Measurements from ENCODE around the gene FUT1. TPM values are rescaled to one million over a fixed set of nuclear protein-coding genes. Genes with fewer than 3 reads are reported as not detected.

FUT1 gene
- total and polyA plus RNA-seq, 2 of the 8 experiments (the other 6 are each of a cell fraction or from before 2014, with no cell fraction given), result 7.4 to 12.9 TPM

GRCh38 chr19:48705431-48705830 lies 47.0 kb downstream of the FUT1 start:
- Histone ChIP-seq H2BK15ac (ENCODE audit: low read length) (no peak overlapping the region), H2AK5ac (ENCODE audit: low read depth, low read length) (no peak overlapping the region), H3K79me2 (ENCODE audit: control insufficient read depth in 1 of 2, insufficient read depth in 2 of 2, low read length in 2 of 2) (no peaks in the 10 kb centered on the region), H2BK120ac (replicated peaks; ENCODE audit: low read depth, low read length) (no peak overlapping the region), H4K5ac (ENCODE audit: insufficient read length, low read depth, low read length) (no peak overlapping the region), H2BK20ac (ENCODE audit: low read length) (no peak overlapping the region), H3K4me3 (ENCODE audit: extremely low read depth in 1 of 4, insufficient read depth in 2 of 4, low read depth in 3 of 4, low read length in 4 of 4) (no peak overlapping the region), H3K23ac (ENCODE audit: insufficient read length) (no peak overlapping the region), H3K4me2 (ENCODE audit: insufficient read depth in 1 of 2, low read depth in 2 of 2, low read length in 2 of 2) (no peak overlapping the region), H3K14ac (ENCODE audit: insufficient read length) (no peak overlapping the region), H4K91ac (replicated peaks; ENCODE audit: insufficient read length, low read length) (no peak overlapping the region), H3K9me3 (ENCODE audit: insufficient read depth in 2 of 2, low read depth in 1 of 2, low read length in 1 of 2) (peaks cover 0 to 4% of the 10 kb centered on the region in 2 experiments; a peak in 1 of 4 replicates), H4K20me1 (replicated peaks in 1 of 2; ENCODE audit: control insufficient read depth in 1 of 2, insufficient read depth in 2 of 2, low read length in 2 of 2) (peaks cover 0 to 2% of the 10 kb centered on the region in 2 experiments), H3K9ac (replicated peaks in 1 of 4; ENCODE audit: extremely low read depth in 1 of 4, low read depth in 3 of 4, low read length in 3 of 4) (no peak overlapping the region), H3K56ac (replicated peaks; ENCODE audit: insufficient read length, low read depth, low read length) (no peak overlapping the region), H3K4ac (replicated peaks; ENCODE audit: insufficient read length, low read depth, low read length) (no peak overlapping the region), H3K27ac (ENCODE audit: low read depth, low read length) (no peak overlapping the region), H2BK5ac (ENCODE audit: low read depth, low read length) (no peak overlapping the region), H3K18ac (ENCODE audit: extremely low read depth, low read length) (no peak overlapping the region), H3K4me1 (replicated peaks in 1 of 4; ENCODE audit: control insufficient read depth in 3 of 4, insufficient read depth in 4 of 4, low read length in 3 of 4) (peaks cover 0 to 3% (median 0%) of the 10 kb centered on the region in 4 experiments; a peak in 1 of 7 replicates), H3K23me2 (ENCODE audit: low read depth, low read length) (peaks cover 2% of the 10 kb centered on the region; the same call in 1 of the 2 replicates), H3K79me1 (ENCODE audit: low read depth, low read length) (no peaks in the 10 kb centered on the region), H2BK12ac (ENCODE audit: low read depth, low read length) (no peak overlapping the region), H3K27me3 (replicated peaks in 1 of 4; ENCODE audit: control insufficient read depth in 3 of 4, extremely low read depth in 1 of 4, insufficient read depth in 3 of 4, low read length in 3 of 4) (no peaks in the 10 kb centered on the region), H2AFZ (ENCODE audit: low read length) (no peak overlapping the region), H4K8ac (ENCODE audit: extremely low read depth, insufficient read depth, low read length) (no peak overlapping the region), H3K36me3 (ENCODE audit: control insufficient read depth in 2 of 4, insufficient read depth in 4 of 4, low read length in 3 of 4) (peaks cover 0 to 8% (median 3%) of the 10 kb centered on the region in 4 experiments; a peak in 4 of 8 replicates)
- WGBS, 2 experiments (ENCODE audit: extremely low coverage in 1 of 2, insufficient coverage in 1 of 2, insufficient read length in 1 of 2, insufficient replicate concordance in 2 of 2, low coverage in 1 of 2, low lambda C conversion rate in 2 of 2, missing lambda C conversion rate in 1 of 2), result 41% methylated on average over 2 of the region's 2 CpGs; no CpG with 5 or more reads in 1 of the 2 experiments
- POLR2A ChIA-PET (ENCODE audit: partially characterized antibody), result interaction anchor here (2.0 to 3.6 kb wide), 2 partner anchors 9 to 59 kb away, joined by 4 to 10 read pairs; partner anchors contain the start of genes CA11 and FUT2
- CTCF ChIA-PET (ENCODE audit: partially characterized antibody), result interaction anchor here (0.6 to 9.4 kb wide), 3 partner anchors 7 to 52 kb away, joined by 3 to 42 read pairs (median 3); no protein-coding TSS in a partner anchor
- DNase-seq (ENCODE audit: low read depth in 1 of 2, low spot score in 2 of 2), result no peak
- TF ChIP-seq ATF2 (IDR thresholded peaks at IDR 0.05; ENCODE audit: low read length) (no peak), BACH1 (IDR thresholded peaks at IDR 0.05; ENCODE audit: low read length) (no peak), TAF7 (optimal IDR thresholded peaks at IDR 0.05; ENCODE audit: borderline replicate concordance, low read depth, low read length) (no peak), BRCA1 (IDR thresholded peaks at IDR 0.05; ENCODE audit: low read depth, low read length) (no peak), ZNF274 (IDR thresholded peaks at IDR 0.05; ENCODE audit: borderline replicate concordance, extremely low read depth, low read length) (no peak), TAF1 (IDR thresholded peaks at IDR 0.05; ENCODE audit: low read depth, low read length) (no peak), GTF2F1 (IDR thresholded peaks at IDR 0.05; ENCODE audit: borderline replicate concordance, low read depth, low read length) (no peak)
- no peak for FAIRE-seq

Data from H1 (cell line).